Right kidney (tissue), 1 donor: ENCODE data around the gene NENF.
"Not testable (repeated sequence)": the region's sequence is repeated elsewhere in the genome, so short reads cannot be mapped to it uniquely, and the experiment has no call there.

ENCODE experiments used
- DNase-seq: peaks from one replicate; pipeline ENCODE4 v3.0.0-alpha.2; 2016

Gene NENF

GRCh38 chr1:212457740-212458338 lies 25.1 kb downstream of the NENF start:
- DNase-seq: no peak

DNA sequence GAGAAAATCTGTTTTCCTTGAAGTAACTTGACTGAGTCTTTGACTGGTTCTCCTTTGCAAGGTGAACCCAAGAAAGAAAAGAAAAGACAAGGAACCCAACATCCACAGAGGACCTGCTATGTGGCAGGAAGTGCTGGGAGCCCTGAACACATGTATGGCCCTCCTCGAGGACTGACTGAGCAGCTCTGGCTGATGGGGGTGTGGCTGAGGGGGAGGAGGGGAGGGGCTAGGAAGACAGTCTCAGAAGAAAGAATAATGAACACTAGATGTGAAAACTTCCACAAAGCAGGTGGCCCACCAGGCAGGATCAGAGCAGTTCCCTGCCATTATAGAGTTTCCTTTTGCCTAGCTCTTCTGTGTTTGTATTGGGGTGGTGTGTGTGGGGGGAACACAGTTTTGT lies 26.1 kb downstream of the NENF start:
- no peak for DNase-seq

DNA sequence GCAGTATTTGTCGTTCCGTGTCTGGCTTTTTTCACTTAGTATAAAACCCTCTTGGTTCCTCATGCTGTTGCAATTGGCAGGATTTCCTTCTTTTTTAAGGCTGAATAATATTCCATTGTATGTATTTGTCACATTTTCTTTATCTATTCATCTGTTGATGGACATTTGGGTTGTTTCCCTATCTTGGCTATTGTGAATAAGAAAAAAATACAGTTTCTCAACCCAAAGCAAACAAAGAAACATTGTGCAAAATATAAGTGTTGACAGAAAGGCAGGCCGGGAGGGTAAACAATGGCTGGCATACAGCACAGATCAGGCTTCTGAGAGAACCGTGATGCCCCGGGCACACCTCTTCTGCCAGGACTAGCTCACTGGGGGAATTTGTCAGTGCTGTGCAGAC lies 26.9 kb downstream of the NENF start:
- DNase-seq: no peak

- no peak for DNase-seq
Measured at GRCh38 chr1:212460376-212460775, 27.7 kb downstream of the NENF start.

DNA sequence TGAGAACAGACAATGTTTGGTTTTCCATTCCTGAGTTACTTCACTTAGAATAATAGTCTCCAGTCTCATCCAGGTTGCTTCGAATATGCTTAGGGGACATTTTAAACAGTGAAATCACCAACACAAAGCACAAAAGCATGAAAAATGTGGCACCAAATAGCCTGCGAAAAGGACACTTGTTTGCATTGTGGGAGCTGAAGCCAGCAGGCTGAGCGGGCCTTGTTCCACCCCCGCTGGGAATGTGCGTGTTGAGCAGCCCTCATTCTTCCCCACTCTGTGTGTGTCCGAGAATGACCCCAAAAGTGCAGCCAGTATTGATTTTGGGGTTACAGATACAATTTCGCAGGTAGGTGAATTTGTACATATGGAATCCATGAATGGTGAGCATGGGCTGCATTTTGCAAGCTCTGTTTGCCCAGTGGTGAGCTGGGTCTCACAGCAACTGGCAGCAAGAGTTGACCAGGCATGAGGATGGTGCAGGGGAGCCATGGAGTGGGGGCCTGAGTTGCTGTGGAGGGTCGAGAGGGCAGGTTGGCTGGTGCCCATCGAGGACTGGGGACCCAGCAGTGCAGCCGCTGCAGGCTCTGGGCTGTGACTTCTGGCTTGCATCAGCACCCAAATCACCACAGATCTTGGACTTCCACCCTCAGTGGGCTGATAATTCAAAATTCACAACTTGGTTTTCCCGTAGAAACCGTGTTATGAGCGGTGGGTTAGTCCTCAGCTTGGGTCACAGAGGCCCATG lies 29.4 kb downstream of the NENF start:
- DNase-seq: no peak

- DNase-seq: no peak
Measured at GRCh38 chr1:212463565-212464285, 31.0 kb downstream of the NENF start.

GRCh38 chr1:212465311-212465710 lies 32.6 kb downstream of the NENF start:
- DNase-seq: no peak

DNA sequence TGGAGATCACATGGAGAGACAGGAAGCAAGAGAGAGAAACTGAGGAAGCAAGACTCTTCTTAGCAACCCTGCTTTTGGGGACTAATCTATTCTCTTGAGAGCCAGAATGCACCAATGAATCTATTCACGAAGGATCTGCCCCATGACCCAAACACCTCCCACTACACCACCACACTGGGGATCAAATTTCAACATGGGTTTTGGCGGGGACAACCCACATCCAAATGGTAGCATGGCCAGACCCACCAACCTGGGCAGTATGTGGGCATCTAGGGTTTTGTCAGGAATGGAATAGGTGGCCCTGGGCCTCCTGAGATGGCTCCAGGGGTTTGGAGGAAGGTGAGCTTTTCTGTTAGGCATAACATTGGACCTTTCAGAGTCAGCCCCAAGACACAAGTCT lies 33.7 kb downstream of the NENF start:
- no peak for DNase-seq

DNA sequence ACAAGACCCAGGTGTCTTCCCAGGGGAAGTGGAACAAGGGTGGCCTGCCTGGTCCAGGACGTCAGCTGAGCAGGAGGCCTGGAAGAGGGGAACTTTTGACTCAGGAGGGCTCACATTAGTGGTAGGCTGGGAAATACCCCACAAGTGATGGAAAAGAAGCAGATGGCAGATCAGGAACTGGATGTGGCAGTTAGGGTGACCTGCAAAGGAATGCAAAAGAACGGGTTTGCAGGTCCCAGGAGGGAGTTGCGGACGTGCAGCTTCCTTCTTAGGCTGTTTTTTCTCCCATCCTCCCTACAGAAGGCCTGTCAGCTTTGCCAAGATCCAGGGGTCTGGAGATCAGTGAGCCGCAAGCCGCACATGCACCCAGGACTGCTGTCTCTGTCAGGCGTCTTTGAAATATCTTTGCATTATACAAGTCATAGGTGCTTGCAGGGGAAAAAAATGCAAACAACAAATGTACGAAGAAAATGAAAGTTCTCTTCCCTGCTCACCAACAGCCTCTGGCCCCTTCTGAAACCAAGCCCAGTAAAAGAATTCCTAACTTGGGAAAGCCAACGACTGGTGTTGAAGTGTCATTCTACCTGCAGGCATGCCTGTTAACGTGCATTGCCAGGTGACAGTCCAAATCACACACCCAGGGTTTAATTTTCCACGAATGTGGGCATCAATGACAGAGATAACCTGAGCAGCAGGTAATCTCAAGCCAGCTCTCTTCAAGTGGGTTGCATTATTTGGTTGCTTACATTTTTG lies 34.4 kb downstream of the NENF start:
- no peak for DNase-seq

DNA sequence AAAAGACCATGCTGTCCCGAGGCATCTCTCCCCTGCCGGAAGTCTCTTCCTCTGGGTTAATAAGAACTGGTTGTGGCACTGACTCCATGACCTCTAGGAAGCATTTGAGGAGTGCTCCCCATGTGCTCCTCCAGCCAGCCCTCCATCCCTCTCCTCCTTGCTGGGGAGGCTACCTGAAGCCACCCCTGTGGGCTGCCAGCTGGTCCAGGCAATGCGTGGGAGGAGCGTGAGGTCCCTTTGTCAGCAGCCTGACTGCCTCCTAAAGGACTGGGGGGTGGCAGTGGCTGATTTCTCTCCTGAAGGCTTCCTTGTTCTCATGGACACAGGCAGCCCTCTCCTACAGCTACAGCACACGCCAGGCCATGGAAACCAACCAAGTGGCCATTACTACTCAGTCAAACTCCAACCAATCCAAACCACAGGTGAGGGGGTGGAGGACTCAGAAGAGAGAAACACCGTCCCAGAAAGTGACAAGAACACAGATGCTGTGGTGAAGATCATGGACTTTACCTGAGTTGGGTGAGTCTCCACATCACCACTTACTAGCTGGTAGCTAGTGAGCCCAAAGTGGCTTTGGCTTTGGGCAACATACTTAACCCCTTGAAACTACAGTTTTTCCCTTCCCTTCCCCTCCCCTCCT lies 35.2 kb downstream of the NENF start:
- DNase-seq: no peak

- no peak for DNase-seq
Measured at GRCh38 chr1:212470059-212470458, 37.3 kb downstream of the NENF start.

DNA sequence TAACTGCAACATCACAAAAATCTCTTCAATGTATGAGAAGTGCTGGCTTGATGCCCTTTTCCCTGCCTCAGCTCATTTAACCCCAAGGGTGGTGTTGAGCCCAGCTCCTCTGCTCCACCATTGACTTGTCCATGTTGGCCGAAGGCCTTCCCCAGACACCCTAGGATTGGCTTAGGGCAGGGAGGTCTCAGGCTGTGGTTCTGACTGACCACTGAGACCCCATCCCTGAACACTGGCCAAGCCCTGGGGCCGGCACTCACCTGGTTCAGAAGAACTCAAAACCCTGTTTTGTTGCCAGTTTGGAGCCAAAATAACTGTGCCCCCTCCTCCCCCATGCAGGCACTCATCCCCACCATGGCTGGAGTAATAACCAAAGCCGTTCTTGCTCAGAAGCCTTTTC lies 38.6 kb downstream of the NENF start:
- DNase-seq: no peak

DNA sequence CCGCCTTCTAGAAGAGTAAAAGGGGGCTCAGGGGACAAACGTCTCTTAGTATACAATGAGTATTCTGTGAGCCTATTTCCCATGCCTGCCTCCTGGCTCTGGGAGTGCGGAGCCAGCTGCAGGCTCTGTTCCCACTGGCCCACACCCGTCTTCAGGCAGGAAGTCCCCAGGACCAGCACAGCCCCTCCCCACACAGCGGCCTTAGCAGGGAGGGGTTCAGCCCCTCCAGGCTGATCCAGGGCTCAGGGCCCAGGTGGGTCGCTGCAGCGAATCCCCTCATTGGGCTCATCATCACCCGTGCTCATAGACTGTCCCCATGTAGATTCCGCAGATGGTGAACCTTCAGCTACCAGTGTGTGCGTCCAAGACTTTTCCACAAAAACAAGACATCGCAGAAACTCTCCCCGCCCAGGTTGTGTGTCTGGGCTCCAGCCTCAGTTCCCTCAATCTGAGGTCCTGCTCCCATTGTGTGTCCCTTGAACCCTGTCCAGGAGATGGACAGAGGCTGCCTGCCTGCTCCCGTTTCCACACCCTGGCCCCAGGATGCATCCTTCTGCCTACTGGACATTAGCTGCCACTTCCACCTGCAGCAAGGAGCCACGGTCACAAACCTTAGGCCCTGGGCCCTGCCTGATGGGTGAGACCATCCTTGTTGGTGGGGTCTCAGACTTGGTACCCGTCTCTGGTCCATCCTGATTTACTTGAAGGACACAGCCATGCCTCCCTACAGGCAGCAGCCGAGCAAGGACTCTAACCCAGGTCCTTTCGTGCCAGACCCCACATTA lies 39.4 kb downstream of the NENF start:
- DNase-seq: no peak

DNA sequence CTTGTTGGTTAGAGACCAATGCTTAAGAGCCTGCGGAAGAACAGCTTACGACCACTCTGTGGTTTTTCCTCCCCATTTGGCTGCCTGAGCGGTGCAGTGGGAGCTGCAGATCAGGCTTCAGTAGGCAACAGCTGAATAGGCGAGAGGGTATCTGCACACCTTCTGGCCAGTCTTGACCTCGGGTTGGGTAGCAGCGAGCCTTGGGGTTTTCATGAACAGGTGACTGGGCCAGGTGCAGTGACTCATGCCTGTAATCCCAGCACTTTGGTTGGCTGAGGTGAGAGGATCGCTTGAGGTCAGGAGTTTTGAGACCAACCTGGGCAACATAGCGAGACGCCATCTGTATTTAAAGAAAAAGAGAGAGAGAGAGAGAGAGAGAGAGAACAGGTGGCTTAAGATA lies 41.0 kb downstream of the NENF start:
- no peak for DNase-seq

DNA sequence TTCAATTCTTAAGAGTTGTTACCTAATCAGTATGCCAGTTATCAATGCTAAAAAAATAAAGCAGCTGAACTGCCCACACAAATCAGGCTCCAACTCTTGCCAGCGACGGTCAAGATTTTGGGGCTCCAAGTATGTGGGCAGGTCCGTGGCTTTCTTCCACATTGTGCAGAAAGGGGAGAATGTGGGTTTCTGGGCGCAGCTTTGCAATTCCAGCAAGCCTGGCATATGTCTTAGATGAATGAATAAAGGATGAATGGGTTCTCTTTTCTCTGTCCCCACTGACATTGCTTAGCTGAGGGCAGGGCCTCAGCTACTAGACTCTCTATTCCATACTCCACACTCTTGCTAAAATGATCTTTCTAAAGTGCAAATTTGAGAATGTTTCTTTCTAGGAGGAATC lies 42.4 kb downstream of the NENF start:
- DNase-seq: no peak

- not testable (repeated sequence) for DNase-seq
Measured at GRCh38 chr1:212475831-212476230, 43.1 kb downstream of the NENF start.

DNA sequence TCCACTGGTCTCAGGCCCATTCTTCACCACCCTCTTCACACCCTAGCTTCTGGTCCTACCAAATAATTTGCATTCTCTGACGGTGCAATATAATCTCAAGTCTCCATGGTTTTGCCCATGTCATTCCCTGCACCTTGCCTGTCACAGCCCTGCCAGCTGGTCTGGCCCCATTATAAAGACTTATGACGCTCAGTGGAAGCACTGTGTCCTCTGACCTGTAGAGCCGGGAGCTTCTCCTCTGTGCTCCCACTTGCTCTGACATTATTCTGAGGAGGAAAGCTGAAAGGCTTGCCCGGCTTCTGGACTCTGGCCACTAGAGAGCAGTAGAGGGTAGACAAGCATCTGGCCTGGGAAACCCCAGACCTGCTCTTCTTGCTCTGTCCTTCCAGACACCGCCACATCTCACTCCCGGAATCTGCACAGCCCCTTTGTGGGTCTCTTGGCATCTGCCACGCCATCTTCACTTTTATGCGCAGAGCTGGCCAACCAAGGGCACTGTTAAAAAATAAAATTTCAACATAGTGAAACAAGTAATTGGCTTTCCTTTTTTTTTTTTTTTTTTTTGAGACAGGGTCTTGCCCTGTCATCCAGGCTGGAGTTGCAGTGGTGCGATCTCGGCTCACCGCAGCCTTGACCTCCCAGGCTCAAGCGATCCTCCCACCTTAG lies 44.4 kb downstream of the NENF start:
- peak; percentile 54 for DNase-seq

GRCh38 chr1:212477680-212478466 lies 45.2 kb downstream of the NENF start:
- DNase-seq: no peak

GRCh38 chr1:212478467-212479025 lies 45.8 kb downstream of the NENF start:
- DNase-seq: no peak

DNA sequence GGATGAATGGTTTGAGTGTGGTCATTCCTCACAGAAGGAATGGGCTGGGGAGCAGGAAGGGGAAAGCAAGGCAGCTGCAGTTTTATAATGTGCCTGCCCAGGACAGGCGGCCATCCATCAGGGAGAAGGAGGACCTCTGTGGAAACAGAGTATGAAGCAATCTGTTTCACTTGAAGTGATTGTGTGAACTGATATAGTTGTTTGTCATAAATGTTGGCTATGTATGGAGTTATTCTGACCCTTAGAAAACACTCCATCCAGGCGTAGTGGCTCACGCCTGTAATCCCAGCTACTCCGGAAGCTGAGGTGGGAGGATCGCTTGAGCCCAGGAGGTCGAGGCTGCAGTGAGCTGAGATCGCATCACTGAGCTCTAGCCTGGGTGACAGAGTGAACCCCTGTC lies 46.5 kb downstream of the NENF start:
- no peak for DNase-seq
